OCI-LY1 (cell line): ENCODE results near the gene EIF4E3.

Source experiments
- H2AFZ ChIP-seq: fragments of 200-600 bp; sonication (generic), shearing (Covaris generic); 2 replicates; pipeline ENCODE4 v1.6.0; 2014; ENCODE audit warnings: antibody characterized with exemption, mild to moderate bottlenecking, low read length
- H3F3A ChIP-seq: fragments of 200-600 bp; sonication (generic), shearing (Covaris generic); 2 replicates; pipeline ENCODE4 v1.6.0; 2014; ENCODE audit warnings: mild to moderate bottlenecking, antibody characterized with exemption, low read length, moderate library complexity; ENCODE audit not compliant: insufficient read depth
- H3K27ac ChIP-seq: fragments of 200-600 bp; sonication (generic); 2 replicates; pipeline ENCODE4 v1.5.1; 2014; ENCODE audit warnings: low read length, mixed run types, mild to moderate bottlenecking, low read depth; ENCODE audit not compliant: poor library complexity, severe bottlenecking
- H3K27me3 ChIP-seq: fragments of 200-600 bp; sonication (generic); 2 replicates; pipeline ENCODE4 v1.6.0; 2014; ENCODE audit warnings: antibody characterized with exemption, mild to moderate bottlenecking, low read length, moderate library complexity; ENCODE audit not compliant: insufficient read depth
- H3K36me3 ChIP-seq: fragments of 200-600 bp; sonication (generic); 2 replicates; pipeline ENCODE4 v1.6.1; 2014; ENCODE audit warnings: mild to moderate bottlenecking, antibody characterized with exemption, low read length, moderate library complexity, mixed read lengths; ENCODE audit not compliant: insufficient read depth
- H3K4me1 ChIP-seq: fragments of 200-600 bp; sonication (generic); 2 replicates; pipeline ENCODE4 v1.5.1; 2014; ENCODE audit warnings: mild to moderate bottlenecking, low read length, moderate library complexity; ENCODE audit not compliant: insufficient read depth, severe bottlenecking
- H3K4me2 ChIP-seq: fragments of 200-600 bp; sonication (generic), shearing (Covaris generic); 2 replicates; pipeline ENCODE4 v1.6.1; 2014; ENCODE audit warnings: low read length
- H3K4me3 ChIP-seq: fragments of 200-600 bp; sonication (generic); 2 replicates; pipeline ENCODE4 v1.5.1; 2014; ENCODE audit warnings: low read length, low read depth, mild to moderate bottlenecking, mixed read lengths; ENCODE audit not compliant: poor library complexity, severe bottlenecking
- H3K79me2 ChIP-seq: fragments of 200-600 bp; shearing (Covaris generic); 2 replicates; pipeline ENCODE4 v1.6.1; 2016; ENCODE audit warnings: mixed run types, low read length, mixed read lengths; ENCODE audit not compliant: insufficient read depth
- H3K9ac ChIP-seq: fragments of 200-600 bp; sonication (generic), shearing (Covaris generic); 2 replicates; pipeline ENCODE4 v1.6.1; 2014; ENCODE audit warnings: mild to moderate bottlenecking, low read length, mixed read lengths
- H3K9me2 ChIP-seq: fragments of 200-600 bp; sonication (generic), shearing (Covaris generic); 2 replicates; pipeline ENCODE4 v1.6.1; 2014; ENCODE audit warnings: low read depth, mild to moderate bottlenecking, low read length, mixed read lengths
- H3K9me3 ChIP-seq: fragments of 200-600 bp; shearing (Covaris generic); 2 replicates; pipeline ENCODE4 v1.6.1; 2014; ENCODE audit warnings: low read length, mixed read lengths
- H4K20me1 ChIP-seq: fragments of 200-600 bp; sonication (generic), shearing (Covaris generic); 2 replicates; pipeline ENCODE4 v1.6.0; 2016; ENCODE audit warnings: mild to moderate bottlenecking, low read length; ENCODE audit not compliant: insufficient read depth
- EZH2 ChIP-seq: fragments of 200-600 bp; sonication (generic), shearing (Covaris generic); IDR thresholded peaks from 2 replicates; pipeline ENCODE4 v1.8.0; 2017; ENCODE audit warnings: borderline replicate concordance, mixed run types, mild to moderate bottlenecking, antibody characterized with exemption, low read length, moderate library complexity, mixed read lengths
- TF ChIP-seq, protein P1 (sequence below): fragments of 200-600 bp; sonication (generic), shearing (Covaris generic); IDR thresholded peaks from 2 replicates; pipeline ENCODE4 v1.5.1; 2017; ENCODE audit warnings: mild to moderate bottlenecking, antibody characterized with exemption, low read length, moderate library complexity, mixed read lengths

EIF4E3 gene

DNA sequence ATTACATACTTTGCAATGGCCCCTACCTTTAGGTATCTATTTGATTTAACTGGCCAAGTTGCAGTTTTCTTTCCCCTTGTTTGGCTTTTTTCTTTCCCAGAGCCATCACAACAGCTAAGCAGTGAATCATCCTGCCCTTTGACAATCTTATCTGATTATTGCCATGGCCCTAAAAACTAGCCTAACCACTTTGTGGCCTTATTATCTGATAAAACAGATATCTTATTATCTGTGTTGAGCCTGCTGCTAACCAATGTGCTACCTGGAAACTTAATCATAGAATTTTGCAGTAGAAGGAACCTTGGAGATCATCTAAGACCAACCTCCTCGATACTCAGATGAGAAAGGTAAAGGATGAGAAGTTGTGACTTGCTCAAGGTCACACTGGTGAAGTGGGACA, 37.1 kb downstream of the EIF4E3 start:
- H3F3A ChIP-seq, result no peaks in the 10 kb centered on the region
- no peaks in the 10 kb centered on the region for H3K9me3 ChIP-seq
- no peaks in the 10 kb centered on the region for H3K4me1 ChIP-seq
- H2AFZ ChIP-seq, result no peak overlapping the region
- H3K9me2 ChIP-seq, result no peaks in the 10 kb centered on the region
- no peak overlapping the region for H3K4me2 ChIP-seq
- H3K36me3 ChIP-seq, result no peaks in the 10 kb centered on the region
- H3K27me3 ChIP-seq, result no peaks in the 10 kb centered on the region
- no peak overlapping the region for H3K9ac ChIP-seq
- TF ChIP-seq, protein P1, sequence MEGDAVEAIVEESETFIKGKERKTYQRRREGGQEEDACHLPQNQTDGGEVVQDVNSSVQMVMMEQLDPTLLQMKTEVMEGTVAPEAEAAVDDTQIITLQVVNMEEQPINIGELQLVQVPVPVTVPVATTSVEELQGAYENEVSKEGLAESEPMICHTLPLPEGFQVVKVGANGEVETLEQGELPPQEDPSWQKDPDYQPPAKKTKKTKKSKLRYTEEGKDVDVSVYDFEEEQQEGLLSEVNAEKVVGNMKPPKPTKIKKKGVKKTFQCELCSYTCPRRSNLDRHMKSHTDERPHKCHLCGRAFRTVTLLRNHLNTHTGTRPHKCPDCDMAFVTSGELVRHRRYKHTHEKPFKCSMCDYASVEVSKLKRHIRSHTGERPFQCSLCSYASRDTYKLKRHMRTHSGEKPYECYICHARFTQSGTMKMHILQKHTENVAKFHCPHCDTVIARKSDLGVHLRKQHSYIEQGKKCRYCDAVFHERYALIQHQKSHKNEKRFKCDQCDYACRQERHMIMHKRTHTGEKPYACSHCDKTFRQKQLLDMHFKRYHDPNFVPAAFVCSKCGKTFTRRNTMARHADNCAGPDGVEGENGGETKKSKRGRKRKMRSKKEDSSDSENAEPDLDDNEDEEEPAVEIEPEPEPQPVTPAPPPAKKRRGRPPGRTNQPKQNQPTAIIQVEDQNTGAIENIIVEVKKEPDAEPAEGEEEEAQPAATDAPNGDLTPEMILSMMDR, result no peak
- TF ChIP-seq EZH2, result no peak
- H3K4me3 ChIP-seq, result no peak overlapping the region
- no peak overlapping the region for H3K27ac ChIP-seq
- H4K20me1 ChIP-seq, result no peaks in the 10 kb centered on the region
- H3K79me2 ChIP-seq, result no peaks in the 10 kb centered on the region

DNA sequence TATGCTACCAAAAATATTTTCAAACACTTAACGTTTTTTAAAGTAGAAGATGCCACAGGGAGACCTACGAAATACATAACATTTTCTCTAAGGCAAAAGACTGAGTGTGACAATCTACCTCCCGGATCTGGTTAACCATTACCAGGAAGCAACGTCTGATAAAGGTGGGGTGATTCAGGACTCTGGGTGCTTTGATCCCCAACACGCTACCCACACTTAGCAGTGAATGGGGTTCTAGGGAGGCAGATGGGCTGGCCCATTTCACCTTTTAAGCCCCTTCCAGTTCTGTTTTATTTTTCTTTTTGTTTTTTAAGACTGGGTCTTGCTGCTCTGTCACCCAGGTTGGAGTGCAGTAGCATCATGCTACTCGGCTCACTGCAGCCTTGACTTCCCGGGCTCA, 39.5 kb downstream of the EIF4E3 start:
- no peak overlapping the region for H3K9ac ChIP-seq
- no peak overlapping the region for H2AFZ ChIP-seq
- TF ChIP-seq, protein P1, result no peak
- no peak for TF ChIP-seq EZH2
- no peak overlapping the region for H3K4me2 ChIP-seq
- H3K36me3 ChIP-seq, result no peaks in the 10 kb centered on the region
- H3K27ac ChIP-seq, result no peak overlapping the region
- H4K20me1 ChIP-seq, result no peaks in the 10 kb centered on the region
- H3K4me3 ChIP-seq, result no peak overlapping the region
- H3K27me3 ChIP-seq, result no peaks in the 10 kb centered on the region
- H3K4me1 ChIP-seq, result no peaks in the 10 kb centered on the region
- no peaks in the 10 kb centered on the region for H3F3A ChIP-seq
- no peaks in the 10 kb centered on the region for H3K9me2 ChIP-seq
- H3K79me2 ChIP-seq, result no peaks in the 10 kb centered on the region
- no peaks in the 10 kb centered on the region for H3K9me3 ChIP-seq

DNA sequence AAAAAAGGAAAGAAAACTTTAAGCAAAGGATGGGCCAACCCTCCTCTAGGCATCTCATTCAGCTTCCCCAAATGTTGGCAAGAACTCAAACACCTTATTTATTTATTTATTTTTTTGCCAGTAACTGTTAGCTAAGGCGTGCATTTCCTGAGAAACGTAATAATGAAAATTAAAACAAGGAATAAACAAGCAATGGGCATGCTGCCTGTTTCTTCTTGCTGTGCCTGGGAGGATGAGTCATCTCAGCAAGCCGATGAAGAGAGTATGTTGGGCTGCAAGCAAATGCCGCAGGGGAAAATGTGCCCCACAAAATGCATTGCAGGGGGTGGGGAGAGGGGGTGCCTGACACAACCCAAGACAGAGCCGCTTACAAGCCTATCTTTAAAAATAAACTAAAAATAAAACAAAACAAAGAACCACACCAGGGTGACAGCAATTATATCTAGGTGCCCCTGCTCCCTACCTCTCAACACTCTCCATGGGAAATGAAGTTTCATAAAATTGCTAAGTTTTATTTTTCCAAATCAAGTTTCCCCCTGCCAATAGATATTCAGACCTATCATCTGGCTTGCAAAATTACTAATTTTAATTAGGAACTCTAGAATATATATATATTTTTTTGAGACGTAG, 40.3 kb downstream of the EIF4E3 start:
- Histone ChIP-seq H3K27ac (no peak overlapping the region), H3K79me2 (no peaks in the 10 kb centered on the region), H3K4me1 (no peaks in the 10 kb centered on the region), H3K27me3 (no peaks in the 10 kb centered on the region), H3K36me3 (no peaks in the 10 kb centered on the region), H3K9me3 (no peaks in the 10 kb centered on the region), H3K9me2 (no peaks in the 10 kb centered on the region), H3F3A (no peaks in the 10 kb centered on the region), H3K9ac (no peak overlapping the region), H3K4me2 (no peak overlapping the region), H3K4me3 (no peak overlapping the region), H4K20me1 (no peaks in the 10 kb centered on the region), H2AFZ (no peak overlapping the region)
- TF ChIP-seq, protein P1, result no peak
- TF ChIP-seq EZH2, result no peak
